ENCODE results near the gene RUSF1. TPM values are rescaled to one million over a fixed set of nuclear protein-coding genes. Genes with fewer than 3 reads are reported as not detected.
A peak's percentile ranks its signal among the peaks of the same experiment; 100 is the strongest.

RUSF1 gene
- total and polyA plus RNA-seq, 9 of the 15 experiments (the other 6 are each of a cell fraction or from before 2014, with no cell fraction given) = 0.80 to 52.8 (median 27.6) TPM

DNA sequence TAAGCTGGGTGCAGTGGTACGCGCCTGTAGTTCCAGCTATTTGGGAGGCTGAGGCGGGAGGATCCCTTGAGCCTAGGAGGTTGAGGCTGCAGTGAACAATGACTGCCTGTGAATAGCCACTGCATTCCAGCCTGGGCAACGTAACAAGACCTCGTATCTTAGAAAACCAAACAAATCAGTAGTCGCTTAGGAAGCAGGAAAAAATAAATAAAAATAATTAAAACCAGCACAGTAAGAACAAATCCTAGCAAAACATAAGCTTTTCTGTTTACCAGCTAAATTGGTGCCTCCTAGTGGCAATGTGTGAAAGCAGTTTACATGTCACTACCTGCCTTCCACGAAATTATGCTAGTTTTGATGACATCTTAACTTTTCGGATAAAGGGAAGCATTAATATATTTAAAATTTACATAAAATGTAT lies 47.6 kb downstream of the RUSF1 start (continued):
- TF ChIP-seq, protein P1, sequence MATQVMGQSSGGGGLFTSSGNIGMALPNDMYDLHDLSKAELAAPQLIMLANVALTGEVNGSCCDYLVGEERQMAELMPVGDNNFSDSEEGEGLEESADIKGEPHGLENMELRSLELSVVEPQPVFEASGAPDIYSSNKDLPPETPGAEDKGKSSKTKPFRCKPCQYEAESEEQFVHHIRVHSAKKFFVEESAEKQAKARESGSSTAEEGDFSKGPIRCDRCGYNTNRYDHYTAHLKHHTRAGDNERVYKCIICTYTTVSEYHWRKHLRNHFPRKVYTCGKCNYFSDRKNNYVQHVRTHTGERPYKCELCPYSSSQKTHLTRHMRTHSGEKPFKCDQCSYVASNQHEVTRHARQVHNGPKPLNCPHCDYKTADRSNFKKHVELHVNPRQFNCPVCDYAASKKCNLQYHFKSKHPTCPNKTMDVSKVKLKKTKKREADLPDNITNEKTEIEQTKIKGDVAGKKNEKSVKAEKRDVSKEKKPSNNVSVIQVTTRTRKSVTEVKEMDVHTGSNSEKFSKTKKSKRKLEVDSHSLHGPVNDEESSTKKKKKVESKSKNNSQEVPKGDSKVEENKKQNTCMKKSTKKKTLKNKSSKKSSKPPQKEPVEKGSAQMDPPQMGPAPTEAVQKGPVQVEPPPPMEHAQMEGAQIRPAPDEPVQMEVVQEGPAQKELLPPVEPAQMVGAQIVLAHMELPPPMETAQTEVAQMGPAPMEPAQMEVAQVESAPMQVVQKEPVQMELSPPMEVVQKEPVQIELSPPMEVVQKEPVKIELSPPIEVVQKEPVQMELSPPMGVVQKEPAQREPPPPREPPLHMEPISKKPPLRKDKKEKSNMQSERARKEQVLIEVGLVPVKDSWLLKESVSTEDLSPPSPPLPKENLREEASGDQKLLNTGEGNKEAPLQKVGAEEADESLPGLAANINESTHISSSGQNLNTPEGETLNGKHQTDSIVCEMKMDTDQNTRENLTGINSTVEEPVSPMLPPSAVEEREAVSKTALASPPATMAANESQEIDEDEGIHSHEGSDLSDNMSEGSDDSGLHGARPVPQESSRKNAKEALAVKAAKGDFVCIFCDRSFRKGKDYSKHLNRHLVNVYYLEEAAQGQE (IDR thresholded peaks at IDR 0.05; ENCODE audit: borderline replicate concordance) = peak; percentile 28; the same call in 1 of the 2 replicates
- TF ChIP-seq, protein P1 (CRISPR knock-in tag; IDR thresholded peaks at IDR 0.05; ENCODE audit: low read depth) = no peak
- TF ChIP-seq E2F3 (CRISPR knock-in tag; IDR thresholded peaks at IDR 0.05) (0 out of 2 replicates have a peak, but pooled peaks have one; percentile 29), SNRNP70 (optimal IDR thresholded peaks at IDR 0.05; ENCODE audit: low read depth, low read length) (no peak), HNRNPK (IDR thresholded peaks at IDR 0.05; ENCODE audit: low read depth, low read length, poor library complexity, severe bottlenecking) (no peak), KDM1A (IDR thresholded peaks at IDR 0.05) (0 out of 4 replicates have a peak, but pooled peaks of 1 of the 2 experiments have one; percentile 14), RBM25 (IDR thresholded peaks at IDR 0.05; ENCODE audit: low read depth, low read length, severe bottlenecking) (peak; percentile 78), RFX1 (IDR thresholded peaks at IDR 0.05) (no peak)
- TF ChIP-seq, protein P2, sequence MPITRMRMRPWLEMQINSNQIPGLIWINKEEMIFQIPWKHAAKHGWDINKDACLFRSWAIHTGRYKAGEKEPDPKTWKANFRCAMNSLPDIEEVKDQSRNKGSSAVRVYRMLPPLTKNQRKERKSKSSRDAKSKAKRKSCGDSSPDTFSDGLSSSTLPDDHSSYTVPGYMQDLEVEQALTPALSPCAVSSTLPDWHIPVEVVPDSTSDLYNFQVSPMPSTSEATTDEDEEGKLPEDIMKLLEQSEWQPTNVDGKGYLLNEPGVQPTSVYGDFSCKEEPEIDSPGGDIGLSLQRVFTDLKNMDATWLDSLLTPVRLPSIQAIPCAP (CRISPR knock-in tag; IDR thresholded peaks at IDR 0.05; ENCODE audit: borderline replicate concordance) = no peak

Measured in K562 (cell line).